ENCODE results near the gene MBOAT2. TPM values are rescaled to one million over a fixed set of nuclear protein-coding genes. Genes with fewer than 3 reads are reported as not detected.

The MBOAT2 gene
- polyA plus RNA-seq, 3 donors, result 5.1 to 9.0 (median 5.5) TPM

- Histone ChIP-seq H3K4me2 (replicated peaks; ENCODE audit: extremely low read depth, low read length, poor library complexity, severe bottlenecking) (no peak overlapping the region), H3K9me3 (replicated peaks in 1 of 2; ENCODE audit: control insufficient read depth in 1 of 2, insufficient read depth in 1 of 2, low read length in 2 of 2) (no peaks in the 10 kb centered on the region), H3K79me2 (ENCODE audit: insufficient read depth, low read length) (no peaks in the 10 kb centered on the region), H4K20me1 (ENCODE audit: insufficient read depth, low read length) (no peaks in the 10 kb centered on the region), H2AFZ (ENCODE audit: insufficient read depth, low read depth, low read length, poor library complexity, severe bottlenecking) (no peak overlapping the region), H3K4me3 (replicated peaks in 1 of 3; ENCODE audit: low read depth in 2 of 3, low read length in 3 of 3) (no peak overlapping the region), H3K36me3 (replicated peaks in 1 of 2; ENCODE audit: control insufficient read depth in 1 of 2, insufficient read depth in 2 of 2, low read length in 2 of 2) (no peaks in the 10 kb centered on the region), H3K9ac (ENCODE audit: insufficient read depth, low read length, poor library complexity, severe bottlenecking) (no peak overlapping the region), H3K4me1 (ENCODE audit: control insufficient read depth in 1 of 2, insufficient read depth in 2 of 2, low read length in 2 of 2) (no peaks in the 10 kb centered on the region), H3K27ac (ENCODE audit: low read depth in 1 of 2, low read length in 2 of 2) (no peak overlapping the region), H3K27me3 (ENCODE audit: control insufficient read depth in 2 of 2, insufficient read depth in 2 of 2, low read length in 2 of 2) (no peaks in the 10 kb centered on the region)
- no peak overlapping the region for H3K4me3 Mint-ChIP-seq
- peaks cover 5% of the 10 kb centered on the region for H3K4me1 Mint-ChIP-seq
- H3K27ac Mint-ChIP-seq, result no peak overlapping the region
- intact Hi-C loops (cut with micrococcal nuclease), result no loop called here
- peaks cover 6 to 13% of the 10 kb centered on the region in 2 donors for H3K36me3 Mint-ChIP-seq
- DNase-seq, result no peak
- H3K27me3 Mint-ChIP-seq (ENCODE audit: low read depth in 3 of 3), result peaks cover 0 to 3% (median 2%) of the 10 kb centered on the region in 3 donors
- H3K9me3 Mint-ChIP-seq, result no peaks in the 10 kb centered on the region
- WGBS (ENCODE audit: insufficient coverage), result 97% methylated on average over 6 of the region's 10 CpGs
- TF ChIP-seq CTCF (IDR thresholded peaks at IDR 0.05), result no peak
Observed at GRCh38 chr2:8851811-8852560, 151.5 kb downstream of the MBOAT2 start.

GRCh38 chr2:8850845-8851487 is 152.5 kb downstream of the MBOAT2 start:
- Histone ChIP-seq H3K9ac (ENCODE audit: insufficient read depth, low read length, poor library complexity, severe bottlenecking) (no peak overlapping the region), H3K9me3 (replicated peaks in 1 of 2; ENCODE audit: control insufficient read depth in 1 of 2, insufficient read depth in 1 of 2, low read length in 2 of 2) (no peaks in the 10 kb centered on the region), H3K79me2 (ENCODE audit: insufficient read depth, low read length) (no peaks in the 10 kb centered on the region), H3K27ac (ENCODE audit: low read depth in 1 of 2, low read length in 2 of 2) (no peak overlapping the region), H3K27me3 (ENCODE audit: control insufficient read depth in 2 of 2, insufficient read depth in 2 of 2, low read length in 2 of 2) (no peaks in the 10 kb centered on the region), H3K4me3 (replicated peaks in 1 of 3; ENCODE audit: low read depth in 2 of 3, low read length in 3 of 3) (no peak overlapping the region), H3K36me3 (replicated peaks in 1 of 2; ENCODE audit: control insufficient read depth in 1 of 2, insufficient read depth in 2 of 2, low read length in 2 of 2) (no peaks in the 10 kb centered on the region), H3K4me2 (replicated peaks; ENCODE audit: extremely low read depth, low read length, poor library complexity, severe bottlenecking) (no peak overlapping the region), H3K4me1 (ENCODE audit: control insufficient read depth in 1 of 2, insufficient read depth in 2 of 2, low read length in 2 of 2) (no peaks in the 10 kb centered on the region), H4K20me1 (ENCODE audit: insufficient read depth, low read length) (no peaks in the 10 kb centered on the region), H2AFZ (ENCODE audit: insufficient read depth, low read depth, low read length, poor library complexity, severe bottlenecking) (no peak overlapping the region)
- 99% methylated on average over 7 of the region's 8 CpGs for WGBS (ENCODE audit: insufficient coverage)
- Mint-ChIP-seq H3K9me3 (no peaks in the 10 kb centered on the region), H3K4me3 (no peak overlapping the region), H3K27me3 (ENCODE audit: low read depth in 3 of 3) (peaks cover 0 to 3% (median 2%) of the 10 kb centered on the region in 3 donors), H3K4me1 (peaks cover 5% of the 10 kb centered on the region), H3K36me3 (peaks cover 3 to 9% of the 10 kb centered on the region in 2 donors), H3K27ac (no peak overlapping the region)
- DNase-seq, result no peak
- intact Hi-C loops (cut with micrococcal nuclease), result no loop called here
- TF ChIP-seq CTCF (IDR thresholded peaks at IDR 0.05), result no peak

All from CD14-positive monocyte (primary cell).